HCT116 (cell line): ENCODE data around the gene LZTR1. TPM values are rescaled to one million over a fixed set of nuclear protein-coding genes. Genes with fewer than 3 reads are reported as not detected.

Source experiments
- ATAC-seq: fragments of 200-7000 bp; cut with Tn5 transposase; 2 replicates; pipeline ENCODE4 v1.9.1; 2020; ENCODE audit warnings: mild to moderate bottlenecking, moderate library complexity
- BruUV-seq: library from RNA; stranded (reverse); fragments of 400-500 nt; replicated peaks from 2 replicates; lab custom pipeline; 2021; lab: Mats Ljungman, UMichigan
- CTCF ChIA-PET: fragments of 300-600 bp; sonication (Branson Sonifier 250); formaldehyde crosslinking; loops from one replicate; lab custom pipeline; 2021; ENCODE audit warnings: antibody characterized with exemption; lab: Charles Lee
- POLR2A ChIA-PET: fragments of 300-600, 350-600 bp; sonication (Branson Sonifier 250); formaldehyde crosslinking; loops from one replicate; lab custom pipeline; 2021; ENCODE audit warnings: antibody characterized with exemption; lab: Charles Lee
- RAD21 ChIA-PET, 2 experiments: fragments of 300-600 bp; sonication (Branson Sonifier 250); formaldehyde crosslinking; loops; one replicate each; lab custom pipeline; 2023; ENCODE audit warnings: low total read pairs in 2 of 2; ENCODE audit not compliant: uncharacterized antibody in 2 of 2, unreplicated experiment in 2 of 2, low non-redundant PET in 1 of 2; lab: Charles Lee
- DNase-seq: peaks from one replicate; pipeline ENCODE4 v3.0.0-alpha.2; 2010; ENCODE audit warnings: low read depth, low spot score
- H2AFZ ChIP-seq: fragments of 200-600 bp; shearing (Covaris generic), sonication (generic); 2 replicates; pipeline ENCODE4 v1.6.1; 2017; ENCODE audit warnings: low read depth, mixed run types, mixed read lengths, antibody characterized with exemption, low read length; ENCODE audit not compliant: poor library complexity, severe bottlenecking
- H3K27ac ChIP-seq: 2 replicates; pipeline ENCODE4 v1.5.1; 2012; ENCODE audit warnings: low read depth, low read length
- H3K27me3 ChIP-seq: fragments of 200-600 bp; sonication (generic); 2 replicates; pipeline ENCODE4 v1.6.1; 2016; ENCODE audit warnings: mixed run types, low read length, mixed read lengths; ENCODE audit not compliant: insufficient read depth
- H3K36me3 ChIP-seq, 2 experiments: fragments of 200-500 bp in 1 of 2; fragments of 200-600 bp in 1 of 2; sonication (Bioruptor generic) in 1 of 2; sonication (generic) in 1 of 2; 2 replicates each; pipeline versions ENCODE4 v1.5.1 to v1.6.1; 2014 to 2016; ENCODE audit warnings: low read length in 2 of 2, inconsistent platforms in 1 of 2, mixed read lengths in 1 of 2, mixed run types in 1 of 2; ENCODE audit not compliant: insufficient read depth in 2 of 2, control insufficient read depth in 1 of 2
- H3K4me1 ChIP-seq, 2 experiments: fragments of 200-600 bp in 1 of 2; sonication (generic) in 1 of 2; 2 replicates each; pipeline versions ENCODE4 v1.5.1 to v1.6.1; 2012 to 2017; ENCODE audit warnings: low read length in 2 of 2, inconsistent platforms in 1 of 2, mild to moderate bottlenecking in 1 of 2, mixed read lengths in 1 of 2, mixed run types in 1 of 2, moderate library complexity in 1 of 2; ENCODE audit not compliant: insufficient read depth in 2 of 2, control insufficient read depth in 1 of 2
- H3K4me2 ChIP-seq: fragments of 200-600 bp; sonication (generic); 2 replicates; pipeline ENCODE4 v1.6.1; 2017; ENCODE audit warnings: mixed run types, low read length, mixed read lengths
- H3K4me3 ChIP-seq, 2 experiments: fragments of 200-600 bp in 1 of 2; sonication (generic) in 1 of 2; replicated peaks in 1 of 2; 2 replicates each; pipeline ENCODE4 v1.5.1; 2011 to 2016; ENCODE audit warnings: low read length in 2 of 2, control low read depth in 1 of 2, low read depth in 1 of 2, mild to moderate bottlenecking in 1 of 2, mixed read lengths in 1 of 2, mixed run types in 1 of 2
- H3K79me2 ChIP-seq: fragments of 200-600 bp; sonication (generic); 2 replicates; pipeline ENCODE4 v1.6.1; 2017; ENCODE audit warnings: mild to moderate bottlenecking, mixed run types, low read length, moderate library complexity, mixed read lengths; ENCODE audit not compliant: insufficient read depth
- H3K9ac ChIP-seq: fragments of 200-600 bp; sonication (generic); 2 replicates; pipeline ENCODE4 v1.6.1; 2016; ENCODE audit warnings: low read length, mixed read lengths
- H3K9me2 ChIP-seq: fragments of 200-600 bp; sonication (generic), shearing (Covaris generic); 2 replicates; pipeline ENCODE4 v1.6.1; 2017; ENCODE audit warnings: mixed run types, mild to moderate bottlenecking, moderate library complexity; ENCODE audit not compliant: insufficient read depth
- H3K9me3 ChIP-seq, 2 experiments: fragments of 200-500 bp in 1 of 2; fragments of 200-600 bp in 1 of 2; sonication (Bioruptor generic) in 1 of 2; sonication (generic) in 1 of 2; 2 replicates each; pipeline ENCODE4 v1.6.1; 2014 to 2017; ENCODE audit warnings: low read length in 2 of 2, mixed read lengths in 2 of 2, inconsistent platforms in 1 of 2, low read depth in 1 of 2, mild to moderate bottlenecking in 1 of 2, mixed run types in 1 of 2, moderate library complexity in 1 of 2; ENCODE audit not compliant: control insufficient read depth in 1 of 2, insufficient read depth in 1 of 2
- H4K20me1 ChIP-seq: fragments of 200-600 bp; sonication (generic), shearing (Covaris generic); 2 replicates; pipeline ENCODE4 v1.6.1; 2017; ENCODE audit warnings: mixed run types, mild to moderate bottlenecking, moderate library complexity; ENCODE audit not compliant: insufficient read depth
- EZH2 ChIP-seq: fragments of 200-600 bp; sonication (generic); IDR thresholded peaks from 2 replicates; pipeline ENCODE4 v1.6.1; 2017; ENCODE audit warnings: antibody characterized with exemption, mixed run types
- FOSL1 ChIP-seq: IDR thresholded peaks from 2 replicates; pipeline ENCODE4 v1.6.1; 2012; ENCODE audit warnings: low read depth
- POLR2AphosphoS5 ChIP-seq: IDR thresholded peaks from 2 replicates; pipeline ENCODE4 v1.6.1; 2011; ENCODE audit warnings: mild to moderate bottlenecking, low read depth, low read length, moderate library complexity
- RAD21 ChIP-seq: IDR thresholded peaks from 2 replicates; pipeline ENCODE4 v1.6.1; 2012; ENCODE audit warnings: low read depth, mild to moderate bottlenecking
- SRF ChIP-seq: IDR thresholded peaks from 2 replicates; pipeline ENCODE4 v1.6.1; 2012; ENCODE audit warnings: low read depth
- YY1 ChIP-seq: IDR thresholded peaks from 2 replicates; pipeline ENCODE4 v1.6.1; 2011; ENCODE audit warnings: low read length, low read depth, moderate library complexity, mild to moderate bottlenecking; ENCODE audit not compliant: insufficient replicate concordance; ENCODE audit errors: extremely low read depth
- intact Hi-C: fragments of 100-400 bp; cut with micrococcal nuclease; formaldehyde crosslinking; loops from 2 replicates; pipeline ENCODE4 v1.10.0; 2022
- total RNA-seq: library from RNA; stranded (reverse); gene quantifications from one replicate; pipeline ENCODE4 v1.2.1, GENCODE V29; 2021; ENCODE audit not compliant: unreplicated experiment
- TF ChIP-seq, protein P1 (sequence below): IDR thresholded peaks from 2 replicates; pipeline ENCODE4 v1.6.1; 2012

Gene LZTR1
- total RNA-seq, 1 experiment from 2014 or later = 56.5 TPM

DNA sequence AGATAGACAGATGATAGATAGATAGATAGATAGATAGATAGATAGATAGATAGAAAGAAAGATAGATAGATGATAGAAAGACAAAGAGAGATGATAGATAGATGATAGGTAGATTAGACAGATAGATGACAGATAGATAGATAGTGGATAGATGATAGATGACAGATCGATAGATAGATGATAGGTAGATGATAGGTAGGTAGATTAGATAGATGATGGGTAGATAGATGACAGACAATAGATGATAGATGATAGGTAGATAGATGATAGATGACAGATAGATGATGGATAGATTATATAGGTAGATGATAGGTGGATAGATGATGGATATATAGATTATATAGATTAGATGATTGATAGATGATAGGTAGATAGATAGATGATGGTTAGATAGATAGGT lies 4.3 kb downstream of the LZTR1 start:
- no peak overlapping the region for H2AFZ ChIP-seq
- no peak for TF ChIP-seq YY1
- no peak for TF ChIP-seq POLR2AphosphoS5
- TF ChIP-seq RAD21 = no peak
- no peak for TF ChIP-seq FOSL1
- no peak for TF ChIP-seq EZH2
- TF ChIP-seq, all 23 proteins: peak for 0
- Histone ChIP-seq H3K79me2 (peaks cover 24% of the 10 kb centered on the region), H3K27ac (no peak overlapping the region), H3K4me3 (no peak overlapping the region), H3K9ac (no peak overlapping the region), H3K9me2 (no peaks in the 10 kb centered on the region), H3K36me3 (peaks cover 7 to 9% of the 10 kb centered on the region in 2 experiments; a peak in 1 of 4 replicates), H3K27me3 (no peaks in the 10 kb centered on the region), H3K4me1 (peaks cover 3 to 10% of the 10 kb centered on the region in 2 experiments; a peak in 2 of 4 replicates), H4K20me1 (no peaks in the 10 kb centered on the region), H3K9me3 (no peaks in the 10 kb centered on the region), H3K4me2 (no peak overlapping the region)
- CTCF ChIA-PET = no interaction called here
- POLR2A ChIA-PET = no interaction called here
- intact Hi-C loops = no loop called here
- BruUV-seq = no TSS peak
- no peak for ATAC-seq
- RAD21 ChIA-PET = no interaction called here
- no peak for DNase-seq

DNA sequence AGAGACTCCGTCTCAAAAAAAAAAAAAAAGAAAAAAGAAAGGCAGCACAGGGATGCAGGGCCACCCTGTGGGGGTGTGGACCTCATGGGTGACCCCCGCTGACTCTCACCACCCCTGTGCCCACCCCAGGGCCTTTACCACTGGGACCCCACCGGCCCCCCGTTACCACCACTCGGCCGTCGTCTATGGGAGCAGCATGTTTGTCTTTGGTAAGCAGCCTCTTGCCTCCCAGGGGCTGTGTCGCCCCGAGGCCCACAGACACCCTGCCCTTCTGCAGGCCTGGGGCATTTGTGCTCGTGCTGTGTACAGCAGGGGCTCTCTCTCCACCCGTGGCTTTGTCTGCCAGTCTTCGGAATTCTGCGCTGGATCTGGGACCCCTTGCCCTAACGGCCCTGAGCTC lies 5.3 kb downstream of the LZTR1 start:
- TF ChIP-seq, protein P1, sequence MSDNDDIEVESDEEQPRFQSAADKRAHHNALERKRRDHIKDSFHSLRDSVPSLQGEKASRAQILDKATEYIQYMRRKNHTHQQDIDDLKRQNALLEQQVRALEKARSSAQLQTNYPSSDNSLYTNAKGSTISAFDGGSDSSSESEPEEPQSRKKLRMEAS = no peak
- no peak for TF ChIP-seq SRF
- no peak for ATAC-seq
- POLR2A ChIA-PET = no interaction called here
- no peaks in the 10 kb centered on the region for H3K27me3 ChIP-seq
- no peak overlapping the region for H3K9ac ChIP-seq
- H3K4me2 ChIP-seq = no peak overlapping the region
- no peak for DNase-seq
- no peak overlapping the region for H2AFZ ChIP-seq
- CTCF ChIA-PET = interaction anchor here (1.4 kb wide), 1 partner anchor 102 kb away, joined by 4 read pairs; no protein-coding TSS in a partner anchor
- H4K20me1 ChIP-seq = no peaks in the 10 kb centered on the region
- H3K9me2 ChIP-seq = no peaks in the 10 kb centered on the region
- RAD21 ChIA-PET = interaction anchor here in 1 of 2 experiments (0.7 kb wide), 1 partner anchor 13 kb away, joined by 3 read pairs; no protein-coding TSS in a partner anchor
- H3K36me3 ChIP-seq = peaks cover 7 to 12% of the 10 kb centered on the region in 2 experiments; a peak in 2 of 4 replicates
- H3K27ac ChIP-seq = no peak overlapping the region
- intact Hi-C loops = no loop called here
- H3K4me3 ChIP-seq = no peak overlapping the region
- peaks cover 19% of the 10 kb centered on the region for H3K79me2 ChIP-seq
- peaks cover 3 to 8% of the 10 kb centered on the region in 2 experiments; a peak in 2 of 4 replicates for H3K4me1 ChIP-seq
- H3K9me3 ChIP-seq = no peaks in the 10 kb centered on the region
- BruUV-seq = no TSS peak
